Measurements from ENCODE around the gene PPM1F. TPM values are rescaled to one million over a fixed set of nuclear protein-coding genes. Genes with fewer than 3 reads are reported as not detected.

PPM1F gene
- total and polyA plus RNA-seq, 4 donors, result 1.8 to 15.5 (median 8.9) TPM

- peaks cover 0 to 19% (median 14%) of the 10 kb centered on the region in 4 donors for H3K4me1 ChIP-seq (ENCODE audit: control insufficient read depth in 4 of 4, insufficient read depth in 4 of 4, low read length in 3 of 4)
- H3K27ac ChIP-seq (ENCODE audit: low read depth in 1 of 2, low read length in 2 of 2), result no peak overlapping the region
- H3K9ac ChIP-seq (ENCODE audit: low read depth in 1 of 2, low read length in 2 of 2), result no peak overlapping the region
- H3K4me3 ChIP-seq (ENCODE audit: low read depth in 1 of 3, low read length in 3 of 3), result no peak overlapping the region
- peaks cover 9 to 23% (median 11%) of the 10 kb centered on the region in 4 donors for H3K36me3 ChIP-seq (ENCODE audit: control insufficient read depth in 4 of 4, insufficient read depth in 3 of 4, low read depth in 1 of 4, low read length in 3 of 4)
- DNase-seq (ENCODE audit: low spot score), result no peak
- TF ChIP-seq FOXA1 (IDR thresholded peaks at IDR 0.05), result no peak
- no peak for TF ChIP-seq GABPA (IDR thresholded peaks at IDR 0.05 in 1 of 2, conservative IDR thresholded peaks at IDR 0.05 in 1 of 2)
- no peak for TF ChIP-seq RAD21 (IDR thresholded peaks at IDR 0.05)
- no peak for TF ChIP-seq TAF1 (conservative IDR thresholded peaks at IDR 0.05)
- TF ChIP-seq NR2F2 (IDR thresholded peaks at IDR 0.05), result no peak
- no peak for TF ChIP-seq JUND (IDR thresholded peaks at IDR 0.05)
- TF ChIP-seq ATF3 (IDR thresholded peaks at IDR 0.05), result no peak
- TF ChIP-seq CTCF (IDR thresholded peaks at IDR 0.05; ENCODE audit: low read depth, low read length, missing input control), result no peak
- no peak for TF ChIP-seq FOXA2 (IDR thresholded peaks at IDR 0.05)
- 97% methylated on average over 23 of the region's 23 CpGs for WGBS
- H3K9me3 ChIP-seq (ENCODE audit: control insufficient read depth in 4 of 4, low read length in 3 of 4), result no peaks in the 10 kb centered on the region
- no peaks in the 10 kb centered on the region for H3K27me3 ChIP-seq (ENCODE audit: control insufficient read depth in 4 of 4, insufficient read depth in 4 of 4, low read length in 3 of 4)
Measured at GRCh38 chr22:21933413-21933812, 19.2 kb downstream of the PPM1F start.

- peaks cover 0 to 13% (median 8%) of the 10 kb centered on the region in 4 donors for H3K4me1 ChIP-seq (ENCODE audit: control insufficient read depth in 4 of 4, insufficient read depth in 4 of 4, low read length in 3 of 4)
- no peak overlapping the region for H3K9ac ChIP-seq (ENCODE audit: low read depth in 1 of 2, low read length in 2 of 2)
- peaks cover 9 to 23% (median 11%) of the 10 kb centered on the region in 4 donors for H3K36me3 ChIP-seq (ENCODE audit: control insufficient read depth in 4 of 4, insufficient read depth in 3 of 4, low read depth in 1 of 4, low read length in 3 of 4)
- WGBS, result 92% methylated on average over 3 of the region's 3 CpGs
- H3K27me3 ChIP-seq (ENCODE audit: control insufficient read depth in 4 of 4, insufficient read depth in 4 of 4, low read length in 3 of 4), result no peaks in the 10 kb centered on the region
- no peak overlapping the region for H3K4me3 ChIP-seq (ENCODE audit: low read depth in 1 of 3, low read length in 3 of 3)
- TF ChIP-seq ZBTB33 (IDR thresholded peaks at IDR 0.05), result no peak
- no peak for DNase-seq (ENCODE audit: low spot score)
- no peak overlapping the region for H3K27ac ChIP-seq (ENCODE audit: low read depth in 1 of 2, low read length in 2 of 2)
- H3K9me3 ChIP-seq (ENCODE audit: control insufficient read depth in 4 of 4, low read length in 3 of 4), result no peaks in the 10 kb centered on the region
Measured at GRCh38 chr22:21932347-21932746, 20.3 kb downstream of the PPM1F start.

- H3K9ac ChIP-seq (ENCODE audit: low read depth in 1 of 2, low read length in 2 of 2), result no peak overlapping the region
- 96% methylated on average over 12 of the region's 12 CpGs for WGBS
- H3K27ac ChIP-seq (ENCODE audit: low read depth in 1 of 2, low read length in 2 of 2), result no peak overlapping the region
- peaks cover 9 to 23% (median 12%) of the 10 kb centered on the region in 4 donors for H3K36me3 ChIP-seq (ENCODE audit: control insufficient read depth in 4 of 4, insufficient read depth in 3 of 4, low read depth in 1 of 4, low read length in 3 of 4)
- TF ChIP-seq SP1 (IDR thresholded peaks at IDR 0.05) (no peak), RAD21 (IDR thresholded peaks at IDR 0.05) (no peak), GABPA (IDR thresholded peaks at IDR 0.05 in 1 of 2, conservative IDR thresholded peaks at IDR 0.05 in 1 of 2) (no peak), TAF1 (conservative IDR thresholded peaks at IDR 0.05) (no peak), CTCF (IDR thresholded peaks at IDR 0.05; ENCODE audit: low read depth, low read length, missing input control) (no peak)
- H3K27me3 ChIP-seq (ENCODE audit: control insufficient read depth in 4 of 4, insufficient read depth in 4 of 4, low read length in 3 of 4), result no peaks in the 10 kb centered on the region
- H3K9me3 ChIP-seq (ENCODE audit: control insufficient read depth in 4 of 4, low read length in 3 of 4), result no peaks in the 10 kb centered on the region
- peaks cover 0 to 8% (median 4%) of the 10 kb centered on the region in 4 donors for H3K4me1 ChIP-seq (ENCODE audit: control insufficient read depth in 4 of 4, insufficient read depth in 4 of 4, low read length in 3 of 4)
- H3K4me3 ChIP-seq (ENCODE audit: low read depth in 1 of 3, low read length in 3 of 3), result no peak overlapping the region
- no peak for DNase-seq (ENCODE audit: low spot score)
Measured at GRCh38 chr22:21931056-21931455, 21.6 kb downstream of the PPM1F start.

Measured in liver (tissue), 9 donors.